Activated naive CD8-positive, alpha-beta T cell treated with anti-CD3 and anti-CD28 coated beads for 36 hours (primary cell): ENCODE results near the gene SPDYE3. TPM values are rescaled to one million over a fixed set of nuclear protein-coding genes. Genes with fewer than 3 reads are reported as not detected.
A peak's percentile ranks its signal among the peaks of the same experiment; 100 is the strongest.
"Not testable (repeated sequence)": the region's sequence is repeated elsewhere in the genome, so short reads cannot be mapped to it uniquely, and the experiment has no call there.

ENCODE experiments used
- DNase-seq: peaks from one replicate; pipeline ENCODE4 v3.0.0; 2021
- H3K27ac Mint-ChIP-seq: one replicate; pipeline ENCODE4 v1.8.0; 2022; ENCODE audit warnings: mild to moderate bottlenecking, moderate library complexity, mixed read lengths
- H3K27me3 Mint-ChIP-seq: one replicate; pipeline ENCODE4 v1.8.0; 2022; ENCODE audit warnings: mild to moderate bottlenecking, mixed read lengths
- H3K36me3 Mint-ChIP-seq: one replicate; pipeline ENCODE4 v1.8.0; 2021; ENCODE audit warnings: mild to moderate bottlenecking, mixed read lengths
- H3K4me1 Mint-ChIP-seq: one replicate; pipeline ENCODE4 v1.8.0; 2021; ENCODE audit warnings: mixed read lengths
- H3K4me3 Mint-ChIP-seq: one replicate; pipeline ENCODE4 v1.8.0; 2022; ENCODE audit warnings: mild to moderate bottlenecking, moderate library complexity, mixed read lengths
- H3K9me3 Mint-ChIP-seq: one replicate; pipeline ENCODE4 v1.8.0; 2022; ENCODE audit warnings: mixed read lengths
- total RNA-seq, 2 experiments: library from RNA; stranded (reverse); gene quantifications; one replicate each; pipeline ENCODE4 v1.2.3, GENCODE V29; 2021

The SPDYE3 gene
- not detected for total RNA-seq

- H3K27ac Mint-ChIP-seq, H3K9me3 Mint-ChIP-seq, DNase-seq, H3K4me1 Mint-ChIP-seq, H3K27me3 Mint-ChIP-seq, H3K36me3 Mint-ChIP-seq, H3K4me3 Mint-ChIP-seq: not testable (repeated sequence)
Measured at GRCh38 chr7:100307402-100307801, at the start of gene SPDYE3. Gene SPDYE3 (plus strand): TSS chr7:100307702. CDS start chr7:100307886, 184 bp downstream.

GRCh38 chr7:100259984-100260383 is 47.5 kb upstream of the SPDYE3 start:
- not testable (repeated sequence) for H3K27ac Mint-ChIP-seq, H3K36me3 Mint-ChIP-seq, H3K4me1 Mint-ChIP-seq, DNase-seq, H3K9me3 Mint-ChIP-seq, H3K27me3 Mint-ChIP-seq, H3K4me3 Mint-ChIP-seq

- DNase-seq, H3K9me3 Mint-ChIP-seq, H3K27me3 Mint-ChIP-seq, H3K4me1 Mint-ChIP-seq, H3K4me3 Mint-ChIP-seq, H3K27ac Mint-ChIP-seq, H3K36me3 Mint-ChIP-seq: not testable (repeated sequence)
Measured at GRCh38 chr7:100262896-100263295, 44.6 kb upstream of the SPDYE3 start.

- not testable (repeated sequence) for H3K27me3 Mint-ChIP-seq, H3K9me3 Mint-ChIP-seq, H3K27ac Mint-ChIP-seq, DNase-seq, H3K36me3 Mint-ChIP-seq, H3K4me1 Mint-ChIP-seq, H3K4me3 Mint-ChIP-seq
Measured at GRCh38 chr7:100264223-100264622, 43.3 kb upstream of the SPDYE3 start.

GRCh38 chr7:100264669-100265165 is 42.8 kb upstream of the SPDYE3 start:
- H3K9me3 Mint-ChIP-seq, H3K27me3 Mint-ChIP-seq, H3K4me3 Mint-ChIP-seq: not testable (repeated sequence)

GRCh38 chr7:100265851-100266250 is 41.7 kb upstream of the SPDYE3 start:
- not testable (repeated sequence) for H3K9me3 Mint-ChIP-seq, H3K4me1 Mint-ChIP-seq, H3K27me3 Mint-ChIP-seq, H3K36me3 Mint-ChIP-seq, H3K27ac Mint-ChIP-seq, DNase-seq, H3K4me3 Mint-ChIP-seq

More at GRCh38 chr7:100264669-100265165, 42.8 kb upstream of the SPDYE3 start:
- H3K36me3 Mint-ChIP-seq, DNase-seq, H3K27ac Mint-ChIP-seq, H3K4me1 Mint-ChIP-seq: not testable (repeated sequence)

- peaks cover 2% of the 10 kb centered on the region for H3K36me3 Mint-ChIP-seq
- H3K4me1 Mint-ChIP-seq: peaks cover 8% of the 10 kb centered on the region
- H3K27ac Mint-ChIP-seq: no peak overlapping the region
- no peak overlapping the region for H3K4me3 Mint-ChIP-seq
- DNase-seq: no peak
- H3K9me3 Mint-ChIP-seq: no peaks in the 10 kb centered on the region
- no peaks in the 10 kb centered on the region for H3K27me3 Mint-ChIP-seq
Measured at GRCh38 chr7:100266576-100267354, 40.7 kb upstream of the SPDYE3 start.

- Mint-ChIP-seq H3K9me3 (no peaks in the 10 kb centered on the region), H3K4me1 (peaks cover 12% of the 10 kb centered on the region), H3K4me3 (no peak overlapping the region), H3K27me3 (no peaks in the 10 kb centered on the region), H3K27ac (no peak overlapping the region), H3K36me3 (no peaks in the 10 kb centered on the region)
- DNase-seq: no peak
Measured at GRCh38 chr7:100267648-100268047, 39.9 kb upstream of the SPDYE3 start.

- H3K36me3 Mint-ChIP-seq, DNase-seq, H3K4me3 Mint-ChIP-seq, H3K27ac Mint-ChIP-seq, H3K27me3 Mint-ChIP-seq, H3K9me3 Mint-ChIP-seq: not testable (repeated sequence)
- H3K4me1 Mint-ChIP-seq: peaks cover 12% of the 10 kb centered on the region
Measured at GRCh38 chr7:100268882-100269281, 38.6 kb upstream of the SPDYE3 start.

GRCh38 chr7:100269306-100270045 is 38.0 kb upstream of the SPDYE3 start:
- H3K4me1 Mint-ChIP-seq: peaks cover 12% of the 10 kb centered on the region
- not testable (repeated sequence) for DNase-seq, H3K36me3 Mint-ChIP-seq, H3K27me3 Mint-ChIP-seq, H3K9me3 Mint-ChIP-seq, H3K27ac Mint-ChIP-seq, H3K4me3 Mint-ChIP-seq

- not testable (repeated sequence) for H3K36me3 Mint-ChIP-seq, H3K27me3 Mint-ChIP-seq, H3K9me3 Mint-ChIP-seq
- DNase-seq: peak; percentile 9
- Mint-ChIP-seq H3K4me1 (peaks cover 13% of the 10 kb centered on the region), H3K27ac (peak overlapping the region; percentile 4), H3K4me3 (peak overlapping the region; percentile 73)
Measured at GRCh38 chr7:100270046-100270918, 37.2 kb upstream of the SPDYE3 start.

GRCh38 chr7:100270941-100271593 is 36.4 kb upstream of the SPDYE3 start:
- H3K36me3 Mint-ChIP-seq, H3K27me3 Mint-ChIP-seq, H3K9me3 Mint-ChIP-seq: not testable (repeated sequence)
- H3K4me3 Mint-ChIP-seq: peak overlapping the region; percentile 73
- peaks cover 13% of the 10 kb centered on the region for H3K4me1 Mint-ChIP-seq
- H3K27ac Mint-ChIP-seq: peak overlapping the region; percentile 4
- DNase-seq: peak; percentile 7

- H3K4me1 Mint-ChIP-seq: peaks cover 13% of the 10 kb centered on the region
- peak overlapping the region; percentile 75 for H3K4me3 Mint-ChIP-seq
- H3K27ac Mint-ChIP-seq: no peak overlapping the region
Measured at GRCh38 chr7:100271716-100272537, 35.6 kb upstream of the SPDYE3 start.

GRCh38 chr7:100272538-100272902 is 35.0 kb upstream of the SPDYE3 start:
- H3K36me3 Mint-ChIP-seq, H3K27me3 Mint-ChIP-seq, DNase-seq, H3K9me3 Mint-ChIP-seq: not testable (repeated sequence)
- peaks cover 13% of the 10 kb centered on the region for H3K4me1 Mint-ChIP-seq
- H3K27ac Mint-ChIP-seq: peak overlapping the region; percentile 68
- H3K4me3 Mint-ChIP-seq: peak overlapping the region; percentile 69

More at GRCh38 chr7:100271716-100272537, 35.6 kb upstream of the SPDYE3 start:
- Mint-ChIP-seq H3K36me3 (peaks cover 2% of the 10 kb centered on the region), H3K9me3 (no peaks in the 10 kb centered on the region), H3K27me3 (no peaks in the 10 kb centered on the region)
- peak; percentile 99 for DNase-seq
